GM21447 (cell line): ENCODE data around the gene IL1B.

Experiments used
- ATAC-seq: cut with Tn5 transposase; IDR thresholded peaks from one replicate; pipeline ENCODE4 v1.9.1; 2021; ENCODE audit not compliant: unreplicated experiment

Gene IL1B

GRCh38 chr2:112836695-112837117 lies at the start of gene IL1B:
Gene IL1B (minus strand): TSS chr2:112836779. CDS start chr2:112836229, 550 bp downstream.
- ATAC-seq, result no peak

GRCh38 chr2:112886291-112886690 lies 49.7 kb upstream of the IL1B start:
- ATAC-seq, result no peak

- ATAC-seq, result no peak
Measured at GRCh38 chr2:112885506-112885902, 48.9 kb upstream of the IL1B start.

- ATAC-seq, result peak; percentile 46
Measured at GRCh38 chr2:112884869-112885505, 48.4 kb upstream of the IL1B start.

- ATAC-seq, result no peak
Measured at GRCh38 chr2:112883669-112884068, 47.1 kb upstream of the IL1B start.

- ATAC-seq, result peak; percentile 74
Measured at GRCh38 chr2:112881217-112881985, 44.8 kb upstream of the IL1B start.

GRCh38 chr2:112880696-112881095 lies 44.1 kb upstream of the IL1B start:
- peak; percentile 45 for ATAC-seq

GRCh38 chr2:112880091-112880531 lies 43.5 kb upstream of the IL1B start:
- no peak for ATAC-seq

GRCh38 chr2:112879491-112880041 lies 43.0 kb upstream of the IL1B start:
- no peak for ATAC-seq

GRCh38 chr2:112877423-112877822 lies 40.8 kb upstream of the IL1B start:
- no peak for ATAC-seq

- ATAC-seq, result no peak
Measured at GRCh38 chr2:112876971-112877361, 40.4 kb upstream of the IL1B start.

GRCh38 chr2:112876257-112876970 lies 39.8 kb upstream of the IL1B start:
- ATAC-seq, result no peak

GRCh38 chr2:112870841-112871835 lies 34.6 kb upstream of the IL1B start:
- ATAC-seq, result no peak

GRCh38 chr2:112869258-112869842 lies 32.8 kb upstream of the IL1B start:
- ATAC-seq, result no peak

- ATAC-seq, result no peak
Measured at GRCh38 chr2:112867701-112868631, 31.4 kb upstream of the IL1B start.

GRCh38 chr2:112866128-112866835 lies 29.7 kb upstream of the IL1B start:
- ATAC-seq, result no peak

GRCh38 chr2:112864072-112864471 lies 27.5 kb upstream of the IL1B start:
- no peak for ATAC-seq
